Measurements from ENCODE around the gene MAP2K5.

Gene MAP2K5

DNA sequence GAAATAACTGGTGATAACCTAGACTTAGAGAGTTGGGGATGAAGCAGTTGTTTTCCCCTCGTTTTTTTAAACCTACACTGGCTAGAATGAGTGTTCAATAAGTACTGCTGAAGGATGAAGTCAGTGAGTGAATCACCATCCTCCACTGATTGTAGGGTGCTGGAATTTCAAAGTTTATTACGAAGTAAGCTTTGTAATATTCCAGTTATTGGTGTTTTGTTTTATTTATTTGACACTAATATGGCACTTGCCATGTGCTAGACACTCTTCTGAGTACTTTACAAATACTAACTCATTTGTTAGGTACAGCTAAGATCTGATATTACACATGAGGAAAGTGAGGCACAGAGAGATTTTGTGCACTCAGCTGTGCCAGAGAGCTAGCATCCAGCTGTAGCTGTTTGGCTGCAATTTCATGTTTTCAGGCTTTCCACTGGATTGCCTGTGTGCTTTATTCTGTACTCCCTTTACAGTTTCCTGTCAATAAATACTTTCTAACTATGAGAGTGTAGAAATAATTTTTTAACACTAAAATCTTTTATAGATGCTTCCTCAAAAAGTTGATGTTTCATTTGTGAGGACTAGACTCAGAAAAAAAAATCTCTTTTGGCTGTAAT lies 5.8 kb downstream of the MAP2K5 start:
- TF ChIP-seq TAF1 (IDR thresholded peaks at IDR 0.05; ENCODE audit: low read depth) (no peak), TCF12 (IDR thresholded peaks at IDR 0.05; ENCODE audit: low read depth) (no peak), YY1 (IDR thresholded peaks at IDR 0.05; ENCODE audit: low read depth) (no peak), TEAD4 (IDR thresholded peaks at IDR 0.05) (no peak), EGR1 (IDR thresholded peaks at IDR 0.05) (no peak), ZBTB7A (IDR thresholded peaks at IDR 0.05; ENCODE audit: low read depth) (no peak), EP300 (IDR thresholded peaks at IDR 0.05; ENCODE audit: borderline replicate concordance) (no peak)
- TF ChIP-seq, protein P1, sequence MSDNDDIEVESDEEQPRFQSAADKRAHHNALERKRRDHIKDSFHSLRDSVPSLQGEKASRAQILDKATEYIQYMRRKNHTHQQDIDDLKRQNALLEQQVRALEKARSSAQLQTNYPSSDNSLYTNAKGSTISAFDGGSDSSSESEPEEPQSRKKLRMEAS (IDR thresholded peaks at IDR 0.05) = no peak

DNA sequence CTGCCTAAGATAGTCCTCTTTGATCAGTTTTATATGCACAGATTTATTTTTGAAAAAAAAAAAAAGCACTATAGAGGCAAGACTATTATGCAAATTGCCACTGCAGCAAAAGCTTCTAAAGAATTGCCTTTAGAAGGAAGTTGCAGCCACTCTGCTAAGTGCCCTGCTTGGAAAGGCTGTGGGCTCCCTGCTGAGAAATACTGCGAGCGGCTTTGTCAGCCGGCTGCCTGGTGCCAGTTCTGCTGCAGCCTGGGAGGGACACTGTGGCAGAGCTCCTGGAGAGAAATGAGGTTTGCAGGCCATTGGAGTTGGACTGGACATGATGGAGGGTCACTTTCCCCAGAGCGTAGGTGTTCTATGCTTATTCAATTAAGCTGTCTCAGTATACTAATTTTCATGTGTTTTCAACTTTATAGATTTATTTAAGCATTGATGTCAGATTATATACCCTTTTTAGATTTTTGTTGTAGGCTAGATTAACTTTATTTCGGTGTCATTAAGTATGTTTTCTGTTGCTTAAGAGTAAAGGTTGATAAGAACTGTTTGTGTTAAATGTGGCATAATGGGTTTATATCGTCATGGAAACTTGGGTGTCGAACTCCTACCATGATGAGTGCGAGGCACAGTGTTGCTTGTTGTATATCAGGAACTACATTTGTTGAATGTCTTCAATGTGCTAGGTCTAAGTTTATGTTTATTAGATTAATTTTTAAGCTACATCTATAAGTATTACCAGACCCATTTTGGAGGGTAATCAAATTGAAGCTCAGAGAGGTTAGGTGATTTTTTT lies 6.6 kb downstream of the MAP2K5 start:
- peak; percentile 6; the same call in 1 of the 2 replicates for TF ChIP-seq RAD21 (IDR thresholded peaks at IDR 0.05; ENCODE audit: low read depth)
- TF ChIP-seq ZBTB7A (IDR thresholded peaks at IDR 0.05; ENCODE audit: low read depth) = no peak

DNA sequence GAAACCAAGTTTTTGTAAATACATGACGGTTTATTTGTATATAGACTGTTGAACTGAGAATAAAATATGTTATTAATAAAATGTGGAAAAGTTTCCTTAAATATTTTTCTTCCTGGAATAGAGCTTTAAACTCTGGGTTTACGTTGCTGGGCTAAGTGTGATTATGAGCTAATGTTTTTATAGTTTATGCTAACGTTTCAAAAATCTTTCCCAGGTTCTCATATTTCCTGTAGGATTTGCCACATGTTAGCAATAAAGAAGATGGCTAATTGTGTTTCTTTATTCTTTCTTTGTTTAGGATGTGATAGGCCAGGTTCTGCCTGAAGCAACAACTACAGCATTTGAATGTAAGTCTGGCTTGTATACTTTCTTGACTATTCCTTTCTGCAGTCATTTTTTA lies 7.2 kb downstream of the MAP2K5 start:
- TF ChIP-seq YY1 (IDR thresholded peaks at IDR 0.05; ENCODE audit: low read depth) (no peak), EGR1 (IDR thresholded peaks at IDR 0.05) (no peak), EP300 (IDR thresholded peaks at IDR 0.05; ENCODE audit: borderline replicate concordance) (no peak), TCF12 (IDR thresholded peaks at IDR 0.05; ENCODE audit: low read depth) (no peak), FOXM1 (IDR thresholded peaks at IDR 0.05; ENCODE audit: borderline replicate concordance, low read depth) (no peak), ZBTB7A (IDR thresholded peaks at IDR 0.05; ENCODE audit: low read depth) (no peak), NFIC (IDR thresholded peaks at IDR 0.05) (no peak), TEAD4 (IDR thresholded peaks at IDR 0.05) (no peak), TAF1 (IDR thresholded peaks at IDR 0.05; ENCODE audit: low read depth) (no peak), CEBPB (IDR thresholded peaks at IDR 0.05) (no peak), CREB1 (IDR thresholded peaks at IDR 0.05; ENCODE audit: low read depth) (no peak), RAD21 (IDR thresholded peaks at IDR 0.05; ENCODE audit: low read depth) (no peak)
- TF ChIP-seq, protein P2, sequence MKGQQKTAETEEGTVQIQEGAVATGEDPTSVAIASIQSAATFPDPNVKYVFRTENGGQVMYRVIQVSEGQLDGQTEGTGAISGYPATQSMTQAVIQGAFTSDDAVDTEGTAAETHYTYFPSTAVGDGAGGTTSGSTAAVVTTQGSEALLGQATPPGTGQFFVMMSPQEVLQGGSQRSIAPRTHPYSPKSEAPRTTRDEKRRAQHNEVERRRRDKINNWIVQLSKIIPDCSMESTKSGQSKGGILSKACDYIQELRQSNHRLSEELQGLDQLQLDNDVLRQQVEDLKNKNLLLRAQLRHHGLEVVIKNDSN (IDR thresholded peaks at IDR 0.05) = no peak
- TF ChIP-seq, protein P1 (IDR thresholded peaks at IDR 0.05) = no peak
- TF ChIP-seq, protein P3, sequence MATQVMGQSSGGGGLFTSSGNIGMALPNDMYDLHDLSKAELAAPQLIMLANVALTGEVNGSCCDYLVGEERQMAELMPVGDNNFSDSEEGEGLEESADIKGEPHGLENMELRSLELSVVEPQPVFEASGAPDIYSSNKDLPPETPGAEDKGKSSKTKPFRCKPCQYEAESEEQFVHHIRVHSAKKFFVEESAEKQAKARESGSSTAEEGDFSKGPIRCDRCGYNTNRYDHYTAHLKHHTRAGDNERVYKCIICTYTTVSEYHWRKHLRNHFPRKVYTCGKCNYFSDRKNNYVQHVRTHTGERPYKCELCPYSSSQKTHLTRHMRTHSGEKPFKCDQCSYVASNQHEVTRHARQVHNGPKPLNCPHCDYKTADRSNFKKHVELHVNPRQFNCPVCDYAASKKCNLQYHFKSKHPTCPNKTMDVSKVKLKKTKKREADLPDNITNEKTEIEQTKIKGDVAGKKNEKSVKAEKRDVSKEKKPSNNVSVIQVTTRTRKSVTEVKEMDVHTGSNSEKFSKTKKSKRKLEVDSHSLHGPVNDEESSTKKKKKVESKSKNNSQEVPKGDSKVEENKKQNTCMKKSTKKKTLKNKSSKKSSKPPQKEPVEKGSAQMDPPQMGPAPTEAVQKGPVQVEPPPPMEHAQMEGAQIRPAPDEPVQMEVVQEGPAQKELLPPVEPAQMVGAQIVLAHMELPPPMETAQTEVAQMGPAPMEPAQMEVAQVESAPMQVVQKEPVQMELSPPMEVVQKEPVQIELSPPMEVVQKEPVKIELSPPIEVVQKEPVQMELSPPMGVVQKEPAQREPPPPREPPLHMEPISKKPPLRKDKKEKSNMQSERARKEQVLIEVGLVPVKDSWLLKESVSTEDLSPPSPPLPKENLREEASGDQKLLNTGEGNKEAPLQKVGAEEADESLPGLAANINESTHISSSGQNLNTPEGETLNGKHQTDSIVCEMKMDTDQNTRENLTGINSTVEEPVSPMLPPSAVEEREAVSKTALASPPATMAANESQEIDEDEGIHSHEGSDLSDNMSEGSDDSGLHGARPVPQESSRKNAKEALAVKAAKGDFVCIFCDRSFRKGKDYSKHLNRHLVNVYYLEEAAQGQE (IDR thresholded peaks at IDR 0.05; ENCODE audit: low read depth) = no peak

GRCh38 chr15:67550522-67550921 lies 8.0 kb downstream of the MAP2K5 start:
- no peak for TF ChIP-seq CEBPB (IDR thresholded peaks at IDR 0.05)
- TF ChIP-seq, protein P2 (IDR thresholded peaks at IDR 0.05) = no peak
- TF ChIP-seq RAD21 (IDR thresholded peaks at IDR 0.05; ENCODE audit: low read depth) = no peak
- TF ChIP-seq ZBTB7A (IDR thresholded peaks at IDR 0.05; ENCODE audit: low read depth) = no peak
- no peak for TF ChIP-seq FOXM1 (IDR thresholded peaks at IDR 0.05; ENCODE audit: borderline replicate concordance, low read depth)
- TF ChIP-seq, protein P1 (IDR thresholded peaks at IDR 0.05) = no peak
- no peak for TF ChIP-seq EGR1 (IDR thresholded peaks at IDR 0.05)
- no peak for TF ChIP-seq YY1 (IDR thresholded peaks at IDR 0.05; ENCODE audit: low read depth)
- TF ChIP-seq, protein P3 (IDR thresholded peaks at IDR 0.05; ENCODE audit: low read depth) = no peak
- TF ChIP-seq CREB1 (IDR thresholded peaks at IDR 0.05; ENCODE audit: low read depth) = no peak
- no peak for TF ChIP-seq TCF12 (IDR thresholded peaks at IDR 0.05; ENCODE audit: low read depth)

DNA sequence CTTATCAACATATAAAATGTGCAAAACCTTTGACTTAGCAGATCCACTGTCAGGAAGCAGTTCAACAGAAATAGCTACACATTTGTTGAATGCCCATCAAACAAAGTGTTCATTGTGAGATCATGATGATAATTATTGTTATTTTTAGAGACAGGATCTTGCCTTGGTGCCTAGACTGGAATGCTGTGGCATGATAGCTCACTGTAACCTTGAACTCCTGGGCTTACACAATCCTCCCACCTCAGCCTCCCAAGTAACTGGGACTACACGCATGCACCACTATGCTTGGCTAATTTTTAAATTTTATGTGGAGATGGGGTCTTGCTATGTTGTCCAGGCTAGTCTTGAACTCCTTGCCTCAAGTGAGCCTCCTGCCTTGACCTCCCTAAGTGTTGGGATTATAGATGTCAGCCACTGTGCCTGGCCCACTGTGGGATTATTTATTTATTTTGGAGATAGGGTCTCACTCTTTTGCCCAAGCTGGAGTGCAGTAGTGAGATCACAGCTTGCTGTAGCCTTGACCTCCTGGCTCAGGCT lies 8.8 kb downstream of the MAP2K5 start:
- TF ChIP-seq CREB1 (IDR thresholded peaks at IDR 0.05; ENCODE audit: low read depth) (no peak), TAF1 (IDR thresholded peaks at IDR 0.05; ENCODE audit: low read depth) (no peak), ZBTB7A (IDR thresholded peaks at IDR 0.05; ENCODE audit: low read depth) (no peak), NFIC (IDR thresholded peaks at IDR 0.05) (no peak), FOXM1 (IDR thresholded peaks at IDR 0.05; ENCODE audit: borderline replicate concordance, low read depth) (no peak), TCF12 (IDR thresholded peaks at IDR 0.05; ENCODE audit: low read depth) (no peak)
- TF ChIP-seq, protein P3 (IDR thresholded peaks at IDR 0.05; ENCODE audit: low read depth) = no peak
